K562 (cell line): ENCODE results near the gene COL23A1. TPM values are rescaled to one million over a fixed set of nuclear protein-coding genes. Genes with fewer than 3 reads are reported as not detected.

Experiments
- ATAC-seq: fragments of 200-7000 bp; cut with Tn5 transposase; 3 replicates; pipeline ENCODE4 v1.9.1; 2020; ENCODE audit warnings: moderate library complexity
- BruUV-seq: library from RNA; stranded (reverse); fragments of 400-500 nt; replicated peaks from 2 replicates; lab custom pipeline; 2021; lab: Mats Ljungman, UMichigan
- CTCF ChIA-PET: fragments of 300-600 bp; formaldehyde crosslinking; extraction: SDS; loops from one replicate; lab custom pipeline; 2021; ENCODE audit warnings: low intra/inter-chr PET ratio; lab: Yijun Ruan, JAX
- POLR2A ChIA-PET: fragments of 300-600, 350-650 bp; sonication (Branson Sonifier 250); formaldehyde crosslinking; extraction: SDS; loops from one replicate; lab custom pipeline; 2021; ENCODE audit warnings: antibody characterized with exemption, inconsistent platforms; lab: Yijun Ruan, JAX
- DNase-seq, 4 experiments: peaks; one replicate each; pipeline versions ENCODE4 v3.0.0 to v3.0.0-alpha.2; 2011 to 2018; ENCODE audit warnings: low spot score in 3 of 4, mixed read lengths in 3 of 4; ENCODE audit errors: extremely low read depth in 1 of 4
- FAIRE-seq: peaks from 2 replicates; lab custom pipeline; 2011; peaks lifted over from hg19 to GRCh38; lab: Jason Lieb, UNC
- H2AFZ ChIP-seq: 2 replicates; pipeline ENCODE4 v1.6.0; 2011; ENCODE audit warnings: low read depth, low read length, control low read depth, inconsistent platforms
- H3K27ac ChIP-seq: fragments of 200-600 bp; 3 replicates; pipeline ENCODE4 v1.8.0; 2011; ENCODE audit warnings: low read depth, mild to moderate bottlenecking, control low read depth, inconsistent platforms, low read length, moderate library complexity, mixed read lengths; ENCODE audit errors: extremely low read depth
- H3K27me3 ChIP-seq, 2 experiments: fragments of 300-600 bp in 1 of 2; 2 replicates in 1 of 2; 3 replicates in 1 of 2; pipeline versions ENCODE4 v1.6.0 to v1.8.0; 2011; ENCODE audit warnings: inconsistent platforms in 2 of 2, low read length in 2 of 2, mild to moderate bottlenecking in 1 of 2, mixed read lengths in 1 of 2, moderate library complexity in 1 of 2; ENCODE audit not compliant: control insufficient read depth in 2 of 2, insufficient read depth in 2 of 2
- H3K36me3 ChIP-seq: fragments of 300-600 bp; 3 replicates; pipeline ENCODE4 v1.8.0; 2011; ENCODE audit warnings: mild to moderate bottlenecking, low read length, inconsistent platforms; ENCODE audit not compliant: control insufficient read depth, insufficient read depth
- H3K4me1 ChIP-seq, 2 experiments: fragments of 200-600 bp in 1 of 2; replicated peaks in 1 of 2; 2 replicates in 1 of 2; 3 replicates in 1 of 2; pipeline versions ENCODE4 v1.5.1 to v1.8.0; 2011; ENCODE audit warnings: inconsistent platforms in 2 of 2, low read length in 2 of 2, mild to moderate bottlenecking in 1 of 2, mixed read lengths in 1 of 2, moderate library complexity in 1 of 2; ENCODE audit not compliant: control insufficient read depth in 2 of 2, insufficient read depth in 2 of 2
- H3K4me2 ChIP-seq: 2 replicates; pipeline ENCODE4 v1.6.1; 2011; ENCODE audit warnings: low read length, control low read depth, inconsistent platforms, mixed read lengths; ENCODE audit not compliant: insufficient read depth
- H3K4me3 ChIP-seq: fragments of 200-600 bp; sonication (generic), shearing (Covaris generic); 2 replicates; pipeline ENCODE4 v1.5.1; 2016; ENCODE audit warnings: control low read depth, inconsistent platforms
- H3K79me2 ChIP-seq: fragments of 200-600 bp; 3 replicates; pipeline ENCODE4 v1.8.0; 2011; ENCODE audit warnings: low read length, inconsistent platforms; ENCODE audit not compliant: control insufficient read depth, insufficient read depth
- H3K9ac ChIP-seq, 2 experiments: 2 replicates each; pipeline versions ENCODE4 v1.6.0 to v1.6.1; 2011; ENCODE audit warnings: low read depth in 2 of 2, low read length in 2 of 2, control low read depth in 1 of 2, inconsistent platforms in 1 of 2, mild to moderate bottlenecking in 1 of 2, mixed read lengths in 1 of 2; ENCODE audit not compliant: insufficient read depth in 1 of 2
- H3K9me1 ChIP-seq: one replicate; pipeline ENCODE4 v1.6.0; 2011; ENCODE audit warnings: inconsistent platforms, mild to moderate bottlenecking, low read length, moderate library complexity; ENCODE audit not compliant: control insufficient read depth, insufficient read depth
- H3K9me3 ChIP-seq: replicated peaks from 2 replicates; pipeline ENCODE4 v1.5.1; 2011; ENCODE audit warnings: low read depth, low read length, inconsistent platforms; ENCODE audit not compliant: control insufficient read depth, insufficient read depth
- H4K20me1 ChIP-seq: replicated peaks from 2 replicates; pipeline ENCODE4 v1.6.1; 2011; ENCODE audit warnings: low read length, inconsistent platforms, mixed read lengths; ENCODE audit not compliant: control insufficient read depth, insufficient read depth
- EWSR1 ChIP-seq: fragments of 450-650 bp; IDR thresholded peaks from 2 replicates; pipeline ENCODE4 v1.6.1; 2018; ENCODE audit warnings: borderline replicate concordance, mild to moderate bottlenecking, low read depth, moderate library complexity; ENCODE audit not compliant: partially characterized antibody
- NELFE ChIP-seq: IDR thresholded peaks from 2 replicates; pipeline ENCODE4 v1.6.1; 2011; ENCODE audit warnings: mild to moderate bottlenecking; ENCODE audit not compliant: insufficient read depth, insufficient read length
- PHB2 ChIP-seq: fragments of 450-650 bp; IDR thresholded peaks from 2 replicates; pipeline ENCODE4 v1.6.1; 2017; ENCODE audit warnings: low read depth
- RFX1 ChIP-seq: fragments of 450-650 bp; IDR thresholded peaks from 2 replicates; pipeline ENCODE4 v1.6.1; 2016; ENCODE audit warnings: mild to moderate bottlenecking, moderate library complexity
- WHSC1 ChIP-seq: IDR thresholded peaks from one replicate; pipeline ENCODE4 v1.6.1; 2012; ENCODE audit warnings: low read length, control low read depth, inconsistent platforms
- ZNF175 ChIP-seq: fragments of 200-800 bp; sonication (Bioruptor generic); IDR thresholded peaks from 2 replicates; pipeline ENCODE4 v1.6.1; 2016; ENCODE audit warnings: low read depth, mild to moderate bottlenecking, missing genetic modification characterization, missing compliant biosample characterization
- ZNF239 ChIP-seq: fragments of 250-450 bp; sonication (Bioruptor Pico); IDR thresholded peaks from 2 replicates; pipeline ENCODE4 v1.4.0; 2020; ENCODE audit warnings: mild to moderate bottlenecking
- ZNF24 ChIP-seq: fragments of 450-650 bp; IDR thresholded peaks from 2 replicates; pipeline ENCODE4 v1.6.1; 2016
- ZNF347 ChIP-seq: fragments of 450-650 bp; formaldehyde crosslinking; IDR thresholded peaks from 2 replicates; pipeline ENCODE4 v1.4.0; 2020; ENCODE audit warnings: low read depth, mild to moderate bottlenecking, moderate library complexity
- ZNF551 ChIP-seq: fragments of 250-450 bp; sonication (Bioruptor Pico); IDR thresholded peaks from 2 replicates; pipeline ENCODE4 v1.5.0; 2021; ENCODE audit warnings: mild to moderate bottlenecking, moderate library complexity
- WGBS: fragments of 100-300 bp; shearing (Covaris generic); methylation state at CpG from one replicate; pipeline ENCODE4 v1.1.6; 2016; ENCODE audit warnings: low coverage, mixed read lengths; ENCODE audit not compliant: insufficient coverage; ENCODE audit errors: missing lambda C conversion rate; 5-methylcytosine and 5-hydroxymethylcytosine counted together
- in situ Hi-C: fragments of 300-500 bp; cut with MboI; formaldehyde crosslinking; loops from 4 replicates; pipeline ENCODE4 v1.15.0; 2018; ENCODE audit warnings: inconsistent platforms, mixed read lengths
- intact Hi-C: fragments of 100-400 bp; cut with micrococcal nuclease; formaldehyde crosslinking; loops from 2 replicates; pipeline ENCODE4 v1.14.2; 2022
- polyA plus RNA-seq, 8 experiments: library from polyadenylated mRNA; depleted of rRNA in 4 of 8; stranded (reverse) in 5 of 8; unstranded in 3 of 8; fragments of >200 nt; fragmentation: Nextera tagmentation in 2 of 8; fragmentation: Illumina TruSeq in 1 of 8; extraction: Ambion mirVana in 2 of 8; extraction: Trizol in 1 of 8; gene quantifications; 2 replicates each; pipeline versions ENCODE4 v1.2.1 to v1.2.3, GENCODE V29; 2011 to 2014; ENCODE audit warnings: inconsistent platforms in 1 of 8, missing spikeins in 1 of 8
- total RNA-seq, 7 experiments: library from RNA; depleted of rRNA in 6 of 7; stranded (reverse); fragments of >200 nt in 6 of 7; fragmentation: Illumina TruSeq in 2 of 7; extraction: Trizol in 2 of 7; gene quantifications; 2 replicates each; pipeline versions ENCODE4 v1.2.1 to v1.2.3, GENCODE V29; 2011 to 2021; ENCODE audit warnings: low replicate concordance in 1 of 7
- TF ChIP-seq, protein P1 (sequence below): fragments of 250-450 bp; sonication (Bioruptor Pico); IDR thresholded peaks from 2 replicates; pipeline ENCODE4 v1.5.0; 2021; ENCODE audit warnings: mild to moderate bottlenecking, borderline replicate concordance

COL23A1 gene
- total and polyA plus RNA-seq, 9 of the 15 experiments (the other 6 are each of a cell fraction or from before 2014, with no cell fraction given): 0.09 TPM; not detected in 8

- intact Hi-C loops: no loop called here
- no peak overlapping the region for H3K4me3 ChIP-seq
- no peak overlapping the region for H3K27ac ChIP-seq
- no peaks in the 10 kb centered on the region for H4K20me1 ChIP-seq
- CTCF ChIA-PET: no interaction called here
- POLR2A ChIA-PET: interaction anchor here (0.6 kb wide), 1 partner anchor 9 kb away, joined by 3 read pairs; no protein-coding TSS in a partner anchor
- BruUV-seq: no TSS peak
- DNase-seq (no peak), ATAC-seq (no peak), FAIRE-seq (no peak)
- WGBS: 11% methylated on average over 9 of the region's 9 CpGs
- H3K4me1 ChIP-seq: peaks cover 0 to 3% of the 10 kb centered on the region in 2 experiments; a peak in 1 of 5 replicates
- in situ Hi-C loops: no loop called here
- no peaks in the 10 kb centered on the region for H3K79me2 ChIP-seq
- TF ChIP-seq ZNF24 (no peak), NELFE (no peak), RFX1 (no peak), EWSR1 (no peak), ZNF551 (CRISPR knock-in tag) (no peak), WHSC1 (no peak), PHB2 (no peak), ZNF239 (CRISPR knock-in tag) (no peak), ZNF347 (CRISPR knock-in tag) (no peak), ZNF175 (CRISPR knock-in tag) (no peak)
- TF ChIP-seq, protein P1, sequence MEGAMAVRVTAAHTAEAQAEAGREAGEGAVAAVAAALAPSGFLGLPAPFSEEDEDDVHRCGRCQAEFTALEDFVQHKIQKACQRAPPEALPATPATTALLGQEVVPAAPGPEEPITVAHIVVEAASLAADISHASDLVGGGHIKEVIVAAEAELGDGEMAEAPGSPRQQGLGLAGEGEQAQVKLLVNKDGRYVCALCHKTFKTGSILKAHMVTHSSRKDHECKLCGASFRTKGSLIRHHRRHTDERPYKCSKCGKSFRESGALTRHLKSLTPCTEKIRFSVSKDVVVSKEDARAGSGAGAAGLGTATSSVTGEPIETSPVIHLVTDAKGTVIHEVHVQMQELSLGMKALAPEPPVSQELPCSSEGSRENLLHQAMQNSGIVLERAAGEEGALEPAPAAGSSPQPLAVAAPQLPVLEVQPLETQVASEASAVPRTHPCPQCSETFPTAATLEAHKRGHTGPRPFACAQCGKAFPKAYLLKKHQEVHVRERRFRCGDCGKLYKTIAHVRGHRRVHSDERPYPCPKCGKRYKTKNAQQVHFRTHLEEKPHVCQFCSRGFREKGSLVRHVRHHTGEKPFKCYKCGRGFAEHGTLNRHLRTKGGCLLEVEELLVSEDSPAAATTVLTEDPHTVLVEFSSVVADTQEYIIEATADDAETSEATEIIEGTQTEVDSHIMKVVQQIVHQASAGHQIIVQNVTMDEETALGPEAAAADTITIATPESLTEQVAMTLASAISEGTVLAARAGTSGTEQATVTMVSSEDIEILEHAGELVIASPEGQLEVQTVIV: no peak
- H3K9me3 ChIP-seq: peaks cover 6% of the 10 kb centered on the region; the same call in 1 of the 2 replicates
- H3K36me3 ChIP-seq: no peaks in the 10 kb centered on the region
- no peaks in the 10 kb centered on the region for H3K9me1 ChIP-seq
- no peak overlapping the region for H3K4me2 ChIP-seq
- no peak overlapping the region for H3K9ac ChIP-seq
- H3K27me3 ChIP-seq: peaks cover 23 to 67% of the 10 kb centered on the region in 2 experiments; a peak in 4 of 5 replicates
- H2AFZ ChIP-seq: no peak overlapping the region
Observed at GRCh38 chr5:178353461-178353860, 236.7 kb downstream of the COL23A1 start.
